ENCODE results near the gene KIAA1328.

The KIAA1328 gene

GRCh38 chr18:37230768-37231167, 401.8 kb downstream of the KIAA1328 start:
- DNase-seq: no peak

GRCh38 chr18:37231251-37231650, 402.3 kb downstream of the KIAA1328 start:
- no peak for DNase-seq

DNA sequence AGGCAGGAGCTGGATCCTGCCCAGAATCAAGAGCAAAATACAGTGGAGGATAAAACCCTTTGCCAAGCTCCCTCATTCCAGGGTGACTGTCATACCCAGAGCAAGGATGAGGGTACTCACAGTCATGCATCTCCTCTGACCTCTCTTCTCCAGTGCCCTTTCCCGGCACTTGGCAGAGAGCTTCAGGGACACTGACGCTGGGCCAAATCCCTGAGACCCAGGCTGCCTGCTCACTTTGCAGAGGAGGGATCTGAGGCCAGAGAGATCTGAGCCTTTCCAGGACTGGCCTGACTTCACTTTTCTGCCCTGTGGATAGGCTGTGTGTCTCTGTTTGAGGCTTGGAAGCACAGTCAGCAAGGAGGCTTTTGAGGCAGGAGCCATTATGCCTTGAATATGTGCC, 406.7 kb downstream of the KIAA1328 start:
- DNase-seq: no peak

- no peak for DNase-seq
These were observed 409.6 kb downstream of the KIAA1328 start for GRCh38 chr18:37238282-37239108.

DNA sequence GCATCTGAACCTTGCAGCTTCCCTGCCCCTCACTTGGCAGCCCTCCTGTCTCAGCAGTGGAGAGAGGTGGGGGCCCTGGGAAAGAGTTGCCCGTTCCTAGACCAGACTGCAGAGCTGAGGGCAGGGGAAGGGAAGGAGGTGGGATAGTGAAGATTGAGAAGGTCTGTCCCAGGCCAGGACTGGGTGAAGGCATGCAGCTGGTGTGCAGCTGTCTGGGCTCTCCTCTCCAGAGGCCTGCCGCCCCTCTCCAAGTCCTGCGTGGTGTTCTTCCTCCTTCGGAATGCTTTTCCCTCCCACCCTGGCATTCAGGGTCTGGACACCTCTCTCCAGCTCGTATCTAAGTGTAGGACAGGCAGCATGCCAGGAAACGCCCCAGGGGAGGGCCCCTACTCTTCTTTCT, 413.2 kb downstream of the KIAA1328 start:
- no peak for DNase-seq

DNA sequence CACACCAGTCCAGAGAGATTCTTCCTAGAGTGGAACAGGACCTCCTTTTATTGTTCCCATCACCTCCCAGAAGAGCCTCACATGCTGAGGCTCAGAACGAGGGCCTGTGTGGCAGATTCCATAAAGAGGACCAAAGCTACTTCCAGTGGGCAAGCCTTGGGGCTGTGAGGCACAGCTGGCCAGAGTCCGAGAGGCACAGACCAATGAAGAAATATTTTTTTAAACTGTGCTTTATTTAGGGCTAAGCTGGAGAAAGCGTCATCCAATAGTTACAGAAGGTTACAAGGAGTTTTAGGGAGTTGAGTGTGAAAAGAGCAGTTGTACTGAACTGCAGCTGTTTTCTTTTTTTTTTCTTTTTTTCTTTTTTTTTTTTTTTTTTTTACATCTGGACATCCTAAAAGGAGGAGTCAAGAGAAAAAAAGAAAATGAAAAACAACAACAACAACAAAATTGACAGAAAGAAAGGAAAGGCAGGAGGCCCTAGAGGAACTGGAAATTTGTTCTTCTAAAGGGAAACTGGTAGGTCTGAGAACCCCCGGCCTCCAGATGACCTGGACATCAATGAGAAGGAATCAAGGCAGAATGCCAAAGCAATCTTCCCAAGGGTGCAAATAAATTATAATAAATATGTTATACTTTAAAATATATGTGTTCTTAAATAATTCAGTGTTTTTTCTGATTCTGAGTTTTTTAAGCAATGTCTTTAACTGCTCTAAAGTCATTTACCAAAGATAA, 414.1 kb downstream of the KIAA1328 start:
- DNase-seq: no peak

DNA sequence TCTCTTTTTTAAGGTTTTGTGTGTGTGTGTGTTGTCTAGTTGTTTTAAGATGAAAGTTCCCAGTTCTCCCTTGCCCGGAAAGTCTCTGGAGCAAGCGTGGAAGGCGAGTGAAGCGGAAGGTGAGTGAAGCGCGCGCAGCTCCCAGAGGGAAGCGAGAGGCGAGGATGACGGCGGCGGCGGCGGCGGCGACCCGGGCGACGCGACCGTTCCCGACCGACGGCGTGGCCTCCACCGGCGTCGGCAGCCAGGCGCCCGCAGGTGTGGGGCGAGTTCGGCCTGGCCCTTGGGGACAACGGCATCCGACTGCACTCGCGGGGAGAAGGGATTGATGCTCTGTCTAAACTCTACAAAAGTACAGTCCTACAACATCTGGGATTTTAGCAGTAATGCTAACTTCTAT, 414.8 kb downstream of the KIAA1328 start:
- DNase-seq: no peak

DNA sequence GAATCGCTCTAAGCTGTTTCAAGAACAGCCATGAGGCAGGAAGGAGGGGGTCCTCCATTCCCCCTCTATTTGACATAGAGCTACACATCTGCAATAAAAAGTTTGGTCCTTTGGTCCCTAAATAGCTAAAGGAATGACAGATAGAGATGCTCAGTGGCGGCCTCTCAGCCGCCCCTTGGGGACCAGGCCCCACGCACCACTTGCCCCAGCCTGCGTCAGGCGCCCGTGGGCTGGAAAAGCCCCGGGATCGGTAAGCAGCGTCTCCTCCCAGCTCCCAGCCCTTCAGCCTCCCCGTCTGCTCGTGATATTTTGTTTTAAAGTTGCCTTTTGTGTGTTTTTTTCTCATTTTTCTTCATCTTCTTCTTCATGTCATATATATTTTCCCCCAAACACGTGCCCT, 415.7 kb downstream of the KIAA1328 start:
- no peak for DNase-seq

DNA sequence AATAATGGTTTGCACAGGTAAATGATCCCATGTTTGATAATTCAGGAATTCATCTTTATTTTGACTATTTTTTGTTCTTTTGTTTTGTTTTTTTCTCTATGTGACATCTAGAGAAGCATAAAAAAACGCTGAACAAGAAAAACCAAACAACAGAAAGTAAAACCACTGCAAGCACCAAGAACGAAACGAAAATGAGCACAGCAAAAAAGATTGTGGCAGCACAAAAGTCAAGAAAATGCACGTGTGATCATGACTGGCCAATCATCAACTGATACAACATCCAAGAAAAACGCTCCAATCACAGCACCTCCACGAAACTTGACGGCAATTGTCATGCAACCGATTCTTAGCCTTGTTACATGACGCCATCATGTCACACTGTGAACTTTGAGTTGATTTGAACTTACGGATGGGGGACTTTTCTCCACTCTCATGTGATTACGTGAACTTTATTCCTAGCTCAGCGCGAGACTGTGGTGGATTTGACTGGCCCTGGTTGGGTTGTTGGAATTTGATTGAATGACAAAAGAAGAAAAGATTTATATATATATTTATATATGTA, 417.9 kb downstream of the KIAA1328 start:
- DNase-seq: no peak

GRCh38 chr18:37247497-37248161, 418.7 kb downstream of the KIAA1328 start:
- no peak for DNase-seq

GRCh38 chr18:37248281-37248680, 419.4 kb downstream of the KIAA1328 start:
- no peak for DNase-seq

DNA sequence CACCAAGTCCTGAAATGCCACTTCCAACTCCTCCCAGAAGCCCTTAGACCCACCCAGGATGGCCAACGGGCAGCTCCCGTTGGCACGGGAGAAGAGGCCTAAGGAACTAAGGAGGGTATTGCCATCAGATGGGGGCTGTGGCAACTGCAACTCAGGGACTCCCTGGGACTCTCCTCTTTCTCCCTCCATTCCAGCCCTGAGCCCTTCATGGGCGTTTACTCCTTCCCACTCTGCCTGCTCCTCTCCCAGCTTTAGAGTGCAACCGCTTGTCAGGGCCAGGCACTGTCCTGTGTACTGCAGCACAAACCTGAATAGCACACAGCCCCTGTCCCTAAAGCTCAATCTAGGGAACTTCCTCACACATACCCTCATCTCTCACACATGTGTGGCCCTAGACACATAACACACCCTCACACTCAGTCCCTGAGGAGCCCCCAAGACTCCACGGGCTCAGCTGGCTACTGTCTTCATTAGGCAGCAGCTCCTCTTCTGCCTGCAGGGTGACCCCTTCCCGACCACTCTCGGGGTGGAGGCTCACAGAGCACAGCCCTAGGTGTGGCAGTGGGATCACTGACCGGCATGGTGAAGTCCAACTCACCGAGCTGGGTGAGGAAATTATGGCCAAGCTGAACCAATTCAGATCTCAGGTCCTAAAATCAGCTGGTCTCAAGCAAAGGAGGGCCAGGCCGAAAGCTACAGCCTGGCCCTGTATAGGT, 420.4 kb downstream of the KIAA1328 start:
- no peak for DNase-seq

DNA sequence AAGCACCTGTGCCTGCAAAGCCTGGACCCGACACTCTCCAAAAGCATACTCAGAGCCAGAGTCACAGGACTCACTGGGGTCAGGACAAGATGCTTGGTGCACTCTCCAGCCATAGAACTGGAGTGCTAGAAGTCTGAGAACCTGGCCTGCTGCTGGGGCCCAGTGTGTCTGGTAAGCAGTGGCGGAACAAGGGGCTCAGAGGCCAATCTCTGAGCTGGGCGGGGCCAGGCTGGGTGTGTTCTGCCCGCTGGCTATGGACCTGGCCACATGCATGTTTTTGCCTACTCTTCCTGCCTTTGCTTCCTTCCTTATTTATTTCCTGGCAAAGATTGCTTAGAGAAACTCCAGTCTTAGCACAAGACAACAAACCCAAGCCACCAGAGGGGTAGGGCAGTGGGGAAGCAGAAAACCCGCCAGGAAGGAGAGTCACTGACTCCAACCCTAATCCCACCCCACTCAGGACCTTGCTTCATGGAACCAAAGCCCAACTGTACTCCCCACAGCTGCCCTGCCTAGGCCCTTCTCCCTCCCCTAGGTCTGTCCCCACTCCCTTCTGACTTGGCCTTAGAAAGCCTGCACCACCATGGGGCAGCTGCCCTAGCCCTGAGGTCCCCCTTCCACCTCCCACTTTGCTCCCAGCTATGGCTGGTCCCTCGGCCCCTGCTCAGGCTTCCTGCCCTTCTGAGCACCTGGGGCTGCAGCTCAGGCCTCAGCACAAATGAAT, 421.1 kb downstream of the KIAA1328 start:
- no peak for DNase-seq

- DNase-seq: no peak
These were observed 422.8 kb downstream of the KIAA1328 start for GRCh38 chr18:37251679-37252078.

- no peak for DNase-seq
These were observed 423.4 kb downstream of the KIAA1328 start for GRCh38 chr18:37252342-37252741.

DNA sequence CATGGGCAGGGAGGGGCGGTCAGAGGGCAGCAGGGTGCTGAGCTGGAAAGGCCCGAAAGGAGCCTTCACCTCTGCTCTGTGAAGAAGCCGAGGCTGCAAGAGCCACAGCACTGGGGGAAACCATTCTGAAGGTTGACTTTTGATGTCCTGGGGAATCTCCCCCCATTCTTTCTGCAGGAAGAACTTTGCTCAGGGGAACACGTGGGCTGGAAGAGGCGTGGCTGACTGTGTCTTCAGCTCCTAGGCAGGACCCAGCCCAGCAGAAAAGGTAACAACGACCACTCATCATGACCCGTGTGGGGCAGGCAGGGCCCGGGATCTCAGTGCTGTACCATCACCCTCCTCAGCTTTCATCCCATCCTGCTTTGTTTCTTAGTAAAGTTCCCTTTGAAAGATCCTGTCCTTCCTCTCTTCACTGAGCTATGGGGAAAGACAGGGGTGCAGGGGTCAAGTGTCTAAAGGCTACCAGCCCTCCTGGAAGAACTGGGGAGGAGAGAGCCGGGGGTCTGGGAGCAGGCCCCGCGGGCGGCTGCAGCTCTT, 424.0 kb downstream of the KIAA1328 start:
- no peak for DNase-seq

DNA sequence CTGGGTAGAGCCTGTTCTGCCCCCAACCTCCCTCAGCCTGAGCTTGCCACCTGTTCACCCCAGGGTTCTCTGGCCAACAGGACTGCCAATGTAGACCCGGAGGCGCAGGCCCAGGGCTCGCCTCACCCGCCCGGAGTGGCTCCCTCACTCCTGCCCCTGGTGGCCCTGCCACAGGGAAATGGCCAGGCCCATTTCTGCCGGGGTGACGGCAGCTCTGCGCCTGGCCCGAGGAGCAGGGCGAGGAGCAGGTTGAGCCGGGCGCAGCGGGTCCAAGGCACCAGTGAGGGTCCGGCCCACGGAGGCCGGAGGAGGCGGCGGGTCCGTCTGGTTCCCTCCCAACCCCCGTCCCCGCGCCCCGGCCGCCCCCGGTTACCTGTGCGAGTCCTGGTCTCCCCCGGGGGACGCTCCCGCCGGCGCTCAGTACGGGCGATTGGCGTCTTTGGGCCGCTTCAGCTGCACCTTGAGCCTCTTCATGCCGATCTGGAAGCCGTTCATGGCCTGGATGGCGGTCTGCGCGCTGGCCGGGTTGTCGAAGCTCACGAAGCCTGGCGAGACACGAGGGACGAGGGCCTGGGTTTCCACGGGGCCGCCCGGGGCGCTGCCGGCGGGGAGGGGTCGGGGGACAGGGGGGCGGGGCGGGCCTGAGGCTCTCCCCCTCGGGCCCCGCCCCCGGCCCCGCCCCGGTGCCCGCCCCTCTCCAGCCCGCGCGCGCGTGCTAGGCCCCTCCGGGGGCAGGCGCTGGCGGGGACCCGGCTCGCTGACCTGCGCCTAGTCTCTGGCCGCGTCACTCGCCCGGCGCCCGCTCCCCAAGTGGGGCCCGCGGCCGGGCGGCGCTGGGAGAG, 424.7 kb downstream of the KIAA1328 start:
- no peak for DNase-seq

- DNase-seq: no peak
These were observed 425.4 kb downstream of the KIAA1328 start for GRCh38 chr18:37254236-37254754.

GRCh38 chr18:37254973-37255372, 426.0 kb downstream of the KIAA1328 start:
- no peak for DNase-seq

DNA sequence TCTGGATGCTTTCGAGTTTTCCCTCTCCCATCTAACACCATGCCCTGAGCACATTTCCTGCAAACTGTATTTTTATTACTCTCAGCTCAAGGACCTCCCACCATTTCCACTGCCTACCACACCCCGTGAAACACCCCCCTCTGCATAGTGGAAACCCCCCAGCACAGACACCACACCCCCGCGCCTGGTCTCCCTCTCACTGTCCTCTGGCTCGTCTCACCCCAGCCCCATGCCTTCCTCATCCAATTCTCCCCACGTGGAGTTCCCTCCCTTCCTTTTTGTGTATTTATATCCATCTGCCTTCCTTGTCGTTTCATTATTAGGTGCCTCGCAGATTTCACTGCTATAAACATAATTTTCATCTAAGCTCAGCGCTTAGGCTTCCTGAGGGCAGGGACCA, 429.2 kb downstream of the KIAA1328 start:
- no peak for DNase-seq

- DNase-seq: no peak
These were observed 429.9 kb downstream of the KIAA1328 start for GRCh38 chr18:37258819-37259218.

All from NCI-H226 (cell line).